Raji (cell line): ENCODE measurements around the gene MMP25.

ENCODE experiments used
- POLR2A ChIP-seq: IDR thresholded peaks from 2 replicates; pipeline ENCODE4 v1.6.1; 2011; ENCODE audit warnings: low read depth, low read length, control low read depth; ENCODE audit not compliant: insufficient read depth

Gene MMP25

GRCh38 chr16:3106205-3106928 is 60.0 kb downstream of the MMP25 start:
- TF ChIP-seq POLR2A = peak; percentile 72
